GM19395 (cell line): ENCODE results near the gene PACSIN2.
"Not testable (repeated sequence)": the region's sequence is repeated elsewhere in the genome, so short reads cannot be mapped to it uniquely, and the experiment has no call there.

Experiments used
- ATAC-seq: cut with Tn5 transposase; IDR thresholded peaks from one replicate; pipeline ENCODE4 v1.9.1; 2021; ENCODE audit warnings: mild to moderate bottlenecking, moderate library complexity; ENCODE audit not compliant: unreplicated experiment

Gene PACSIN2

GRCh38 chr22:43014869-43015676, at the start of gene PACSIN2:
Gene PACSIN2 (minus strand): TSS chr22:43015149. CDS start chr22:42912080, 103,069 bp downstream.
- ATAC-seq, result peak; percentile 90

- no peak for ATAC-seq
Measured at GRCh38 chr22:43060183-43060582, 45.2 kb upstream of the PACSIN2 start.

- no peak for ATAC-seq
Measured at GRCh38 chr22:43057641-43058040, 42.7 kb upstream of the PACSIN2 start.

- no peak for ATAC-seq
Measured at GRCh38 chr22:43053176-43053575, 38.2 kb upstream of the PACSIN2 start.

GRCh38 chr22:43050995-43051394, 36.0 kb upstream of the PACSIN2 start:
- no peak for ATAC-seq

- ATAC-seq, result no peak
Measured at GRCh38 chr22:43047605-43048004, 32.7 kb upstream of the PACSIN2 start.

- ATAC-seq, result no peak
Measured at GRCh38 chr22:43044290-43044712, 29.4 kb upstream of the PACSIN2 start.

- no peak for ATAC-seq
Measured at GRCh38 chr22:43042101-43042780, 27.3 kb upstream of the PACSIN2 start.

- ATAC-seq, result no peak
Measured at GRCh38 chr22:43039800-43040199, 24.9 kb upstream of the PACSIN2 start.

GRCh38 chr22:43038325-43038724, 23.4 kb upstream of the PACSIN2 start:
- ATAC-seq, result no peak

GRCh38 chr22:43036282-43036829, 21.4 kb upstream of the PACSIN2 start:
- ATAC-seq, result no peak

- ATAC-seq, result no peak
Measured at GRCh38 chr22:43035250-43035649, 20.3 kb upstream of the PACSIN2 start.

GRCh38 chr22:43031617-43032016, 16.7 kb upstream of the PACSIN2 start:
- no peak for ATAC-seq

- ATAC-seq, result no peak
Measured at GRCh38 chr22:43018615-43019014, 3.7 kb upstream of the PACSIN2 start.

GRCh38 chr22:43017525-43018460, 2.8 kb upstream of the PACSIN2 start:
- ATAC-seq, result no peak

- ATAC-seq, result not testable (repeated sequence)
Measured at GRCh38 chr22:43016150-43016549, 1.2 kb upstream of the PACSIN2 start.

- no peak for ATAC-seq
Measured at GRCh38 chr22:43015677-43016042, 711 bp upstream of the PACSIN2 start.

- ATAC-seq, result peak; percentile 9
Measured at GRCh38 chr22:43014316-43014868, 557 bp downstream of the PACSIN2 start.

GRCh38 chr22:43013355-43014315, 1.3 kb downstream of the PACSIN2 start:
- no peak for ATAC-seq
